Pancreas (tissue), 10 donors: ENCODE results near the gene GAD2. TPM values are rescaled to one million over a fixed set of nuclear protein-coding genes. Genes with fewer than 3 reads are reported as not detected.
"Not testable (repeated sequence)": the region's sequence is repeated elsewhere in the genome, so short reads cannot be mapped to it uniquely, and the experiment has no call there.

Experiments used
- ATAC-seq, 4 donors: fragments of 200-7000 bp; cut with Tn5 transposase; one replicate each; pipeline versions ENCODE4 v1.8.0 to v1.9.1; 2020; ENCODE audit warnings: mild to moderate bottlenecking in 4 of 4, moderate library complexity in 4 of 4
- DNase-seq, 6 donors: peaks; one replicate each; pipeline ENCODE4 v3.0.0-alpha.2; 2020
- FAIRE-seq: peaks from 2 replicates; lab custom pipeline; 2012; peaks lifted over from hg19 to GRCh38; lab: Jason Lieb, UNC
- H3K27ac ChIP-seq, 4 donors: fragments of 200-600 bp; sonication (generic); 1 replicate in 3 of 4; 2 replicates in 1 of 4; pipeline versions ENCODE4 v1.5.0 to v1.8.0; 2020
- H3K27me3 ChIP-seq, 4 donors: fragments of 200-600 bp; one replicate each; pipeline ENCODE4 v1.8.0; 2021
- H3K36me3 ChIP-seq, 3 donors: fragments of 200-600 bp; sonication (generic) in 1 of 3; one replicate each; pipeline versions ENCODE4 v1.5.0 to v1.8.0; 2020 to 2021
- H3K4me1 ChIP-seq, 3 donors: fragments of 200-600 bp; one replicate each; pipeline ENCODE4 v1.8.0; 2021
- H3K4me3 ChIP-seq, 4 donors: fragments of 200-600 bp; sonication (generic) in 2 of 4; one replicate each; pipeline versions ENCODE4 v1.5.0 to v1.8.0; 2020 to 2021
- H3K9me3 ChIP-seq, 4 donors: fragments of 200-600 bp; one replicate each; pipeline ENCODE4 v1.8.0; 2021
- WGBS, 2 donors: extraction: QIAGEN DNeasy Blood & Tissue Kit; methylation state at CpG; one replicate each; pipeline ENCODE4 v1.1.7; 2013; 5-methylcytosine and 5-hydroxymethylcytosine counted together
- intact Hi-C, 3 donors: fragments of 100-400 bp; cut with DNase I; formaldehyde crosslinking; loops; one replicate each; pipeline versions ENCODE4 v1.11.1 to v1.14.2; 2022
- polyA plus RNA-seq, 2 donors: library from polyadenylated mRNA; stranded (reverse); fragments of 200-250 nt; gene quantifications; one replicate each; pipeline ENCODE4 v1.2.3, GENCODE V29; 2013
- total RNA-seq, 6 donors: library from RNA; stranded (reverse); fragmentation: NEBNext Ultra II Directional in 4 of 6; extraction: Animal tissue kit (Norgen Biotek cat#: 25700) in 4 of 6; gene quantifications; one replicate each; pipeline versions ENCODE4 v1.2.1 to v1.2.4, GENCODE V29; 2021 to 2023
- TF ChIP-seq, protein P1 (sequence below), 4 donors: fragments of 200-600 bp; sonication (generic) in 3 of 4; IDR thresholded peaks; one replicate each; pipeline versions ENCODE4 v1.5.0 to v1.8.0; 2021; ENCODE audit warnings: antibody characterized with exemption in 4 of 4
- donor health status: healthy with polysubstance abuse.
- donor health status: DM: no; HTN: no; CAD: no; lungs with moderate emphysema.
- donor health status: DM: no; HTN: no; CAD: no.
- donor health status: control.
- donor health status: control.
- donor health status: Bipolar disorder and iron deficiency.
- donor health status: DM: yes; HTN: yes; CAD: no.
- donor health status: DM: no; HTN: no; CAD: no.
- donor health status: DM: no; HTN: no; CAD: no.
- donor health status: DM: yes; HTN: yes; CAD: no.

The GAD2 gene
- total and polyA plus RNA-seq, 8 donors = 1.9 to 64.7 (median 8.6) TPM

GRCh38 chr10:26336979-26337378 lies 120.4 kb downstream of the GAD2 start:
- intact Hi-C loops = loop anchor here in 2 of 3 donors (10.0 kb wide), 1 partner anchor 218 kb away; no protein-coding TSS in a partner anchor
- DNase-seq (no peak), ATAC-seq (no peak)

DNA sequence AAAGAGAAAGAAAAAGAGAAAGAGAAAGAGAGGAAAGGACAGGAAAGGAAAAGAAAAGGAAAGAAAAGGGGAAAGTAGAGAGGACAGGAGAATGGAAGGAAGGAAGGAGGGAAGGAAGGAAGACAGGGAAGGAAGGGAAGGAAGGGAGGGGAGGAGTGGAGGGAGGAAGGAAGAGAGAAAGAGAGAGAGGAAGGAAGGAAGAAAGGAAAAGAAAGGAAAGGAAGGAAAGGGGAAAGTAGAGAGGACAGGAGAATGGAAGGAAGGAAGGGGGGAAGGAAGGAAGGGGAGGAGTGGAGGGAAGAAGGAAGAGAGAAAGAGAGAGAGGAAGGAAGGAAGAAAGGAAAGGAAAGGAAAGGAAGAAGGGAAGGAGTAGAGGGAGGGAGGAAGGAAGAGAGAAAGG lies 125.1 kb downstream of the GAD2 start:
- intact Hi-C loops = no loop called here
- no peak for ATAC-seq
- H3K27ac ChIP-seq = no peak overlapping the region
- no peak overlapping the region for H3K4me3 ChIP-seq
- DNase-seq = no peak
- no peaks in the 10 kb centered on the region for H3K9me3 ChIP-seq
- no peaks in the 10 kb centered on the region for H3K27me3 ChIP-seq
- no peaks in the 10 kb centered on the region for H3K36me3 ChIP-seq
- H3K4me1 ChIP-seq = no peaks in the 10 kb centered on the region
- no peak for FAIRE-seq
- TF ChIP-seq, protein P1, sequence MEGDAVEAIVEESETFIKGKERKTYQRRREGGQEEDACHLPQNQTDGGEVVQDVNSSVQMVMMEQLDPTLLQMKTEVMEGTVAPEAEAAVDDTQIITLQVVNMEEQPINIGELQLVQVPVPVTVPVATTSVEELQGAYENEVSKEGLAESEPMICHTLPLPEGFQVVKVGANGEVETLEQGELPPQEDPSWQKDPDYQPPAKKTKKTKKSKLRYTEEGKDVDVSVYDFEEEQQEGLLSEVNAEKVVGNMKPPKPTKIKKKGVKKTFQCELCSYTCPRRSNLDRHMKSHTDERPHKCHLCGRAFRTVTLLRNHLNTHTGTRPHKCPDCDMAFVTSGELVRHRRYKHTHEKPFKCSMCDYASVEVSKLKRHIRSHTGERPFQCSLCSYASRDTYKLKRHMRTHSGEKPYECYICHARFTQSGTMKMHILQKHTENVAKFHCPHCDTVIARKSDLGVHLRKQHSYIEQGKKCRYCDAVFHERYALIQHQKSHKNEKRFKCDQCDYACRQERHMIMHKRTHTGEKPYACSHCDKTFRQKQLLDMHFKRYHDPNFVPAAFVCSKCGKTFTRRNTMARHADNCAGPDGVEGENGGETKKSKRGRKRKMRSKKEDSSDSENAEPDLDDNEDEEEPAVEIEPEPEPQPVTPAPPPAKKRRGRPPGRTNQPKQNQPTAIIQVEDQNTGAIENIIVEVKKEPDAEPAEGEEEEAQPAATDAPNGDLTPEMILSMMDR (IDR thresholded peaks at IDR 0.05) = no peak

More at GRCh38 chr10:26336979-26337378, 120.4 kb downstream of the GAD2 start:
- WGBS, 2 donors = 69 to 72% methylated on average over 2 of the region's 2 CpGs
- Histone ChIP-seq H3K9me3 (no peaks in the 10 kb centered on the region), H3K27me3 (no peaks in the 10 kb centered on the region), H3K36me3 (no peaks in the 10 kb centered on the region), H3K27ac (no peak overlapping the region), H3K4me1 (no peaks in the 10 kb centered on the region), H3K4me3 (no peak overlapping the region)
- TF ChIP-seq, protein P1 (IDR thresholded peaks at IDR 0.05) = no peak
- FAIRE-seq = no peak

- DNase-seq, H3K27ac ChIP-seq, H3K9me3 ChIP-seq, intact Hi-C loops, H3K4me3 ChIP-seq, H3K27me3 ChIP-seq, FAIRE-seq, H3K36me3 ChIP-seq, H3K4me1 ChIP-seq, ATAC-seq: not testable (repeated sequence)
- 25 to 26% methylated on average over 9 of the region's 9 CpGs for WGBS, 2 donors
These were observed 132.3 kb downstream of the GAD2 start for GRCh38 chr10:26348821-26349417.

Other genes starting within 250 kb of the GAD2 start
- 10 to 100 TPM in 1 of 6 donors, 1 to 10 TPM in 4, under 1 TPM in 1; 0.93 to 12.3 (median 3.6) TPM for gene APBB1IP, start 221.6 kb downstream of the GAD2 start, total RNA-seq
- gene APBB1IP, start 221.6 kb downstream of the GAD2 start, polyA plus RNA-seq = 1 to 10 TPM; 2.1 to 2.4 TPM